A549 (cell line): ENCODE results near the gene ITIH5. TPM values are rescaled to one million over a fixed set of nuclear protein-coding genes. Genes with fewer than 3 reads are reported as not detected.
"Not testable (repeated sequence)": the region's sequence is repeated elsewhere in the genome, so short reads cannot be mapped to it uniquely, and the experiment has no call there.

ENCODE experiments used
- ATAC-seq, 2 experiments: fragments of 200-7000 bp in 1 of 2; fragments of >200 bp in 1 of 2; cut with Nextera tagmentation in 1 of 2; cut with Tn5 transposase in 1 of 2; 3 replicates each; pipeline versions ENCODE4 v1.8.0 to v1.9.1; 2018 to 2020; ENCODE audit warnings: mild to moderate bottlenecking in 1 of 2, moderate library complexity in 1 of 2
- CTCF ChIA-PET: fragments of 300-600 bp; sonication (Branson Sonifier 250); formaldehyde crosslinking; extraction: SDS; loops from one replicate; lab custom pipeline; 2021; ENCODE audit warnings: antibody characterized with exemption, inconsistent platforms; lab: Yijun Ruan, JAX
- POLR2A ChIA-PET: fragments of 350-600 bp; formaldehyde crosslinking; extraction: SDS; loops from one replicate; lab custom pipeline; 2021; ENCODE audit warnings: antibody characterized with exemption, inconsistent platforms; lab: Yijun Ruan, JAX
- DNase-seq, 2 experiments: peaks; one replicate each; pipeline versions ENCODE4 v3.0.0 to v3.0.0-alpha.2; 2011 to 2016; ENCODE audit warnings: low read depth in 1 of 2, low spot score in 1 of 2
- FAIRE-seq: peaks from 2 replicates; lab custom pipeline; 2011; peaks lifted over from hg19 to GRCh38; lab: Jason Lieb, UNC
- H3K27ac ChIP-seq, 2 experiments: fragments of >200 bp; sonication (Bioruptor Twin); formaldehyde crosslinking; 3 replicates each; pipeline ENCODE4 v1.5.1; 2016 to 2017
- H3K4me1 ChIP-seq: fragments of >200 bp; sonication (Bioruptor Twin); formaldehyde crosslinking; 3 replicates; pipeline ENCODE4 v1.6.1; 2016
- H3K4me2 ChIP-seq: fragments of >200 bp; sonication (Bioruptor Twin); formaldehyde crosslinking; 3 replicates; pipeline ENCODE4 v1.6.1; 2016
- H3K4me3 ChIP-seq: fragments of >200 bp; sonication (Bioruptor Twin); formaldehyde crosslinking; 3 replicates; pipeline ENCODE4 v1.5.1; 2016
- H3K9me3 ChIP-seq: fragments of >200 bp; sonication (Bioruptor Twin); formaldehyde crosslinking; 3 replicates; pipeline ENCODE4 v1.6.1; 2016
- CEBPB ChIP-seq, 2 experiments: fragments of >200 bp in 1 of 2; sonication (Bioruptor Twin) in 1 of 2; formaldehyde crosslinking in 1 of 2; IDR thresholded peaks; 2 replicates each; pipeline ENCODE4 v1.6.1; 2012 to 2016
- CTCF ChIP-seq: fragments of >200 bp; sonication (Bioruptor Twin); formaldehyde crosslinking; IDR thresholded peaks from 3 replicates; pipeline ENCODE4 v1.5.1; 2016
- EHMT2 ChIP-seq: fragments of 200-600 bp; sonication (generic); IDR thresholded peaks from 2 replicates; pipeline ENCODE4 v1.6.1; 2016; ENCODE audit warnings: antibody characterized with exemption, low read depth, mild to moderate bottlenecking, moderate library complexity
- ESRRA ChIP-seq: fragments of 150-350 bp; IDR thresholded peaks from 2 replicates; pipeline ENCODE4 v1.6.1; 2014; ENCODE audit warnings: mild to moderate bottlenecking, low read length, borderline replicate concordance
- GATA3 ChIP-seq: IDR thresholded peaks from 2 replicates; pipeline ENCODE4 v1.6.1; 2012; ENCODE audit warnings: borderline replicate concordance
- HDAC2 ChIP-seq: fragments of 200-600 bp; sonication (generic); IDR thresholded peaks from 2 replicates; pipeline ENCODE4 v1.6.1; 2016
- HES2 ChIP-seq: fragments of >200 bp; sonication (Bioruptor Twin); formaldehyde crosslinking; IDR thresholded peaks from 2 replicates; pipeline ENCODE4 v1.6.1; 2016
- HOXB13 ChIP-seq: fragments of 250-450 bp; sonication (Bioruptor Pico); IDR thresholded peaks from 2 replicates; pipeline ENCODE4 v1.5.0; 2020; ENCODE audit warnings: low read depth, mild to moderate bottlenecking, moderate library complexity
- KDM1A ChIP-seq: fragments of 200-600 bp; sonication (generic); IDR thresholded peaks from 2 replicates; pipeline ENCODE4 v1.6.1; 2016; ENCODE audit warnings: low read depth, mild to moderate bottlenecking
- MAFK ChIP-seq: fragments of 450-650 bp; IDR thresholded peaks from 2 replicates; pipeline ENCODE4 v1.6.1; 2014; ENCODE audit not compliant: partially characterized antibody
- MYC ChIP-seq: IDR thresholded peaks from 2 replicates; pipeline ENCODE4 v1.6.1; 2012; ENCODE audit warnings: mild to moderate bottlenecking, inconsistent platforms, low read length, improper control_type of control experiment, borderline replicate concordance
- NFE2L2 ChIP-seq: fragments of 150-350 bp; conservative IDR thresholded peaks from 2 replicates; pipeline ENCODE4 v1.6.1; 2014; ENCODE audit warnings: low read length
- NPAS2 ChIP-seq: fragments of 250-450 bp; sonication (Bioruptor Pico); IDR thresholded peaks from 2 replicates; pipeline ENCODE4 v1.8.0; 2022; ENCODE audit warnings: mild to moderate bottlenecking, moderate library complexity, borderline replicate concordance
- NR3C1 ChIP-seq: fragments of >200 bp; sonication (Bioruptor Twin); formaldehyde crosslinking; IDR thresholded peaks from 3 replicates; pipeline ENCODE4 v1.6.1; 2017
- POLR2AphosphoS2 ChIP-seq: conservative IDR thresholded peaks from 2 replicates; pipeline ENCODE4 v1.6.1; 2012; ENCODE audit warnings: low read length, improper control_type of control experiment, inconsistent platforms
- RFX5 ChIP-seq: fragments of 450-650 bp; IDR thresholded peaks from 2 replicates; pipeline ENCODE4 v1.7.1; 2014; ENCODE audit warnings: antibody characterized with exemption, mild to moderate bottlenecking, moderate library complexity
- RNF2 ChIP-seq: fragments of 200-600 bp; sonication (generic); IDR thresholded peaks from 2 replicates; pipeline ENCODE4 v1.6.1; 2016; ENCODE audit warnings: low read depth, mild to moderate bottlenecking, antibody characterized with exemption, moderate library complexity, borderline replicate concordance
- SMC3 ChIP-seq: fragments of >200 bp; sonication (Bioruptor Twin); formaldehyde crosslinking; IDR thresholded peaks from 3 replicates; pipeline ENCODE4 v1.6.1; 2018; ENCODE audit warnings: inconsistent platforms
- SREBF2 ChIP-seq: fragments of 450-650 bp; IDR thresholded peaks from 2 replicates; pipeline ENCODE4 v1.6.1; 2014; ENCODE audit warnings: mild to moderate bottlenecking, moderate library complexity
- ZC3H11A ChIP-seq: fragments of 450-650 bp; IDR thresholded peaks from 2 replicates; pipeline ENCODE4 v1.6.1; 2014; ENCODE audit warnings: antibody characterized with exemption, mild to moderate bottlenecking
- ZSCAN20 ChIP-seq: fragments of 250-450 bp; sonication (Bioruptor Pico); IDR thresholded peaks from 2 replicates; pipeline ENCODE4 v1.8.0; 2022; ENCODE audit warnings: mild to moderate bottlenecking, moderate library complexity
- WGBS: methylation state at CpG from one replicate; pipeline ENCODE4 v1.1.6; 2017; ENCODE audit errors: missing lambda C conversion rate; 5-methylcytosine and 5-hydroxymethylcytosine counted together
- polyA plus RNA-seq, 4 experiments: library from polyadenylated mRNA; depleted of rRNA in 3 of 4; stranded (reverse); fragments of >200 nt; fragmentation: RNase III in 1 of 4; extraction: RNeasy Plus Mini Kit Qiagen cat#74134 plus additional on column Dnase treatment in 1 of 4; gene quantifications; 2 replicates in 3 of 4; 3 replicates in 1 of 4; pipeline ENCODE4 v1.2.3, GENCODE V29; 2011 to 2017
- TF ChIP-seq, protein P1 (sequence below): IDR thresholded peaks from 2 replicates; pipeline ENCODE4 v1.6.1; 2012; ENCODE audit warnings: low read depth, borderline replicate concordance
- TF ChIP-seq, protein P2 (sequence below): fragments of >200 bp; sonication (Bioruptor Twin); formaldehyde crosslinking; IDR thresholded peaks from 3 replicates; pipeline ENCODE4 v1.6.1; 2016
- TF ChIP-seq, protein P3 (sequence below): fragments of 150-350 bp; IDR thresholded peaks from 2 replicates; pipeline ENCODE4 v1.6.1; 2014; ENCODE audit warnings: low read depth, mild to moderate bottlenecking, low read length

ITIH5 gene
- polyA plus RNA-seq, 2 of the 4 experiments (the other 2 are of a cell fraction), result 0.03 to 0.05 TPM

DNA sequence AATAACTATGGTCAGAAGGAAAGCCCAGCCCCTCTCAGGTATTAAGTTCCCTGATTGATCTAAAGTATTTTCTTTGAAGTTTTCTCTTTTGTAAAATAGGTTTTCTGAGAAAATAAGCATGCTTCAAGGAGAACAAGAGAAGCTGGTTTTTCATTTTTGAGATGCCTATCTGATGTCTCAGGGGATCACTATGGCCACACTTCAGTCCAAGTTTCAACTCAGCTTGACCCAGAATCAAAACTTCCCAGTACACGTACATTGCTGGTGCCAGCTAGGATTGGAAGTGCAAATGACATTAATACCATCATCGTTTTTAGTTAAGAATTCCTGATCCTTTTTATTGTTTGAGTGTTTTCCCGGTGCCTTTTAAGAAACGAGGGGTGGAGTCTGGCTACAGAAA, 7.2 kb downstream of the ITIH5 start:
- ChIA-PET POLR2A (no interaction called here), CTCF (interaction anchor here (1.2 kb wide), 1 partner anchor 19 kb away, joined by 3 read pairs; no protein-coding TSS in a partner anchor)
- no peaks in the 10 kb centered on the region for H3K4me1 ChIP-seq
- H3K4me3 ChIP-seq, result no peak overlapping the region
- ATAC-seq (no peak), DNase-seq (no peak), FAIRE-seq (no peak)
- no peak overlapping the region for H3K27ac ChIP-seq
- WGBS, result 9% methylated on average over 4 of the region's 4 CpGs
- TF ChIP-seq, protein P1, sequence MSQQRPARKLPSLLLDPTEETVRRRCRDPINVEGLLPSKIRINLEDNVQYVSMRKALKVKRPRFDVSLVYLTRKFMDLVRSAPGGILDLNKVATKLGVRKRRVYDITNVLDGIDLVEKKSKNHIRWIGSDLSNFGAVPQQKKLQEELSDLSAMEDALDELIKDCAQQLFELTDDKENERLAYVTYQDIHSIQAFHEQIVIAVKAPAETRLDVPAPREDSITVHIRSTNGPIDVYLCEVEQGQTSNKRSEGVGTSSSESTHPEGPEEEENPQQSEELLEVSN, result no peak
- no peak for TF ChIP-seq MYC
- TF ChIP-seq RNF2, result no peak
- no peak for TF ChIP-seq NFE2L2
- TF ChIP-seq EHMT2, result no peak
- TF ChIP-seq HOXB13 (CRISPR knock-in tag), result no peak
- no peak for TF ChIP-seq RFX5
- TF ChIP-seq ZSCAN20 (CRISPR knock-in tag), result no peak
- H3K9me3 ChIP-seq, result no peaks in the 10 kb centered on the region
- H3K4me2 ChIP-seq, result no peak overlapping the region

DNA sequence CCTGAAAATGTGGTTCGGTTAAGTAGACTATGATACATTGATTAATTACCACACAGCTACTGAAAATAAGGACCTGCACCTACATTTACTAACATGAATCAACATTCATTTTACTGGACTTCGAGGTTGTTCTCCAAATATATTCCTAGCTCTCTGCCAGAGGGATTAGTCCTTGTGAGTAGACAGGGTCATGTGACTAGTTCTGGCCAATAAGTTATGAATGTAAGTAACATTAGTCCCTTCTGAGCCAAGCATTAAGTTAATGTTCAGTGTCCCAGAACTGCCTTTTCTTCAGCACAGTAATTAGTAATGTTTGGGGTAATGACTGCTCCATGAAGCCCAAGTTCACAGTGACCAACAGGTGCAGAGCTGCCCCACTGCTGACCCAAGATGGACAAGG, 9.2 kb downstream of the ITIH5 start:
- CTCF ChIA-PET, result interaction anchor here (0.9 kb wide), 1 partner anchor 52 kb away, joined by 3 read pairs; no protein-coding TSS in a partner anchor
- POLR2A ChIA-PET, result no interaction called here
- TF ChIP-seq CEBPB (IDR thresholded peaks at IDR 0.05), result no peak
- TF ChIP-seq ESRRA, result no peak
- TF ChIP-seq HES2, result no peak
- no peak for TF ChIP-seq ZC3H11A
- TF ChIP-seq, protein P2, sequence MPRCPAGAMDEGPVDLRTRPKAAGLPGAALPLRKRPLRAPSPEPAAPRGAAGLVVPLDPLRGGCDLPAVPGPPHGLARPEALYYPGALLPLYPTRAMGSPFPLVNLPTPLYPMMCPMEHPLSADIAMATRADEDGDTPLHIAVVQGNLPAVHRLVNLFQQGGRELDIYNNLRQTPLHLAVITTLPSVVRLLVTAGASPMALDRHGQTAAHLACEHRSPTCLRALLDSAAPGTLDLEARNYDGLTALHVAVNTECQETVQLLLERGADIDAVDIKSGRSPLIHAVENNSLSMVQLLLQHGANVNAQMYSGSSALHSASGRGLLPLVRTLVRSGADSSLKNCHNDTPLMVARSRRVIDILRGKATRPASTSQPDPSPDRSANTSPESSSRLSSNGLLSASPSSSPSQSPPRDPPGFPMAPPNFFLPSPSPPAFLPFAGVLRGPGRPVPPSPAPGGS, result no peak
- TF ChIP-seq GATA3, result no peak
- no peak for TF ChIP-seq HDAC2
- TF ChIP-seq NR3C1, result no peak
- TF ChIP-seq SMC3, result no peak
- TF ChIP-seq EHMT2, result no peak
- no peak for TF ChIP-seq RNF2
- TF ChIP-seq NFE2L2, result no peak
- TF ChIP-seq MAFK, result no peak
- no peak for TF ChIP-seq HOXB13 (CRISPR knock-in tag)
- no peak for TF ChIP-seq KDM1A
- no peak for TF ChIP-seq NPAS2
- TF ChIP-seq, protein P3, sequence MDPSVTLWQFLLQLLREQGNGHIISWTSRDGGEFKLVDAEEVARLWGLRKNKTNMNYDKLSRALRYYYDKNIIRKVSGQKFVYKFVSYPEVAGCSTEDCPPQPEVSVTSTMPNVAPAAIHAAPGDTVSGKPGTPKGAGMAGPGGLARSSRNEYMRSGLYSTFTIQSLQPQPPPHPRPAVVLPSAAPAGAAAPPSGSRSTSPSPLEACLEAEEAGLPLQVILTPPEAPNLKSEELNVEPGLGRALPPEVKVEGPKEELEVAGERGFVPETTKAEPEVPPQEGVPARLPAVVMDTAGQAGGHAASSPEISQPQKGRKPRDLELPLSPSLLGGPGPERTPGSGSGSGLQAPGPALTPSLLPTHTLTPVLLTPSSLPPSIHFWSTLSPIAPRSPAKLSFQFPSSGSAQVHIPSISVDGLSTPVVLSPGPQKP, result no peak
- TF ChIP-seq POLR2AphosphoS2, result no peak
- no peak for TF ChIP-seq CTCF
- no peak for TF ChIP-seq SREBF2

DNA sequence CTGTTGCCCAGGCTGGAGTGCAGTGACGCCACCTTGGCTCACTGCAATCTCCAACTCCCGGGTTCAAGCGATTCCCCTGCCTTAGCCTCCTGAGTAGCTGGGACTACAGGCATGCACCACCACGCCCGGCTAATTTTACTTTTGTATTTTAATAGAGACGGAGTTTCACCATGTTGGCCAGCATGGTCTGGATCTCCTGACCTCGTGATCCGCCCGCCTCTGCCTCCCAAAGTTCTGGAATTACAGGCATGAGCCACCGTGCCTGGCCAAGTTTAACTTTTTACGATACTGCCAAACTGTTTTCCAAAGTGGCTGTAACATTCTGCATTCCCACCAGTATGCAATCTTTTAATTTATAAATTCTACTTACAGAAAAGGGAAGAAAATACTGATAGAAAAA, 9.7 kb downstream of the ITIH5 start:
- ATAC-seq, H3K4me3 ChIP-seq, FAIRE-seq, POLR2A ChIA-PET, H3K27ac ChIP-seq, H3K4me1 ChIP-seq, DNase-seq, H3K4me2 ChIP-seq, H3K9me3 ChIP-seq: not testable (repeated sequence)
- 50% methylated on average over 11 of the region's 11 CpGs for WGBS
- CTCF ChIA-PET, result interaction anchor here (0.9 to 1.3 kb wide), 2 partner anchors 30 to 52 kb away, joined by 3 to 4 read pairs; no protein-coding TSS in a partner anchor

More for the DNA sequence above, 9.2 kb downstream of the ITIH5 start:
- Histone ChIP-seq H3K4me1 (no peaks in the 10 kb centered on the region), H3K27ac (no peak overlapping the region), H3K4me3 (no peak overlapping the region), H3K4me2 (no peak overlapping the region), H3K9me3 (no peaks in the 10 kb centered on the region)
- no peak for FAIRE-seq
- ATAC-seq, result no peak
- WGBS, result 23% methylated on average over 2 of the region's 2 CpGs
- DNase-seq, result no peak
